Endodermal cell (in vitro differentiated cells): ENCODE data around the gene TNP2. TPM values are rescaled to one million over a fixed set of nuclear protein-coding genes. Genes with fewer than 3 reads are reported as not detected.
"Not testable (repeated sequence)": the region's sequence is repeated elsewhere in the genome, so short reads cannot be mapped to it uniquely, and the experiment has no call there.

Source experiments
- DNase-seq: peaks from one replicate; pipeline ENCODE4 v3.0.0-alpha.2; 2017
- H3K27ac ChIP-seq: 2 replicates; pipeline ENCODE4 v1.5.1; 2013; ENCODE audit warnings: mild to moderate bottlenecking, low read depth, low read length, moderate library complexity
- H3K27me3 ChIP-seq: 2 replicates; pipeline ENCODE4 v1.6.1; 2013; ENCODE audit warnings: mild to moderate bottlenecking, low read length, moderate library complexity; ENCODE audit not compliant: insufficient read depth, control insufficient read depth, poor library complexity, severe bottlenecking
- H3K36me3 ChIP-seq: 2 replicates; pipeline ENCODE4 v1.7.0; 2013; ENCODE audit warnings: mild to moderate bottlenecking, low read length, moderate library complexity; ENCODE audit not compliant: control insufficient read depth, insufficient read depth
- H3K4me1 ChIP-seq: one replicate; pipeline ENCODE4 v1.7.0; 2013; ENCODE audit warnings: low read length; ENCODE audit not compliant: control insufficient read depth, insufficient read depth
- H3K4me3 ChIP-seq: 2 replicates; pipeline ENCODE4 v1.5.1; 2013; ENCODE audit warnings: mild to moderate bottlenecking, low read length, moderate library complexity
- H3K9ac ChIP-seq: 2 replicates; pipeline ENCODE4 v1.6.1; 2013; ENCODE audit warnings: mild to moderate bottlenecking, low read length, moderate library complexity; ENCODE audit not compliant: poor library complexity, severe bottlenecking; ENCODE audit errors: extremely low read depth
- H3K9me3 ChIP-seq: 2 replicates; pipeline ENCODE4 v1.6.1; 2013; ENCODE audit warnings: mild to moderate bottlenecking, low read length, moderate library complexity; ENCODE audit not compliant: control insufficient read depth
- H3K27ac Mint-ChIP-seq: 2 replicates; pipeline ENCODE4 v1.8.0; 2020; ENCODE audit warnings: mixed read lengths
- H3K27me3 Mint-ChIP-seq: 2 replicates; pipeline ENCODE4 v1.8.0; 2021; ENCODE audit warnings: mild to moderate bottlenecking, mixed read lengths; ENCODE audit not compliant: insufficient read depth
- H3K36me3 Mint-ChIP-seq: 2 replicates; pipeline ENCODE4 v1.8.0; 2020; ENCODE audit warnings: low read depth, mixed read lengths
- H3K4me1 Mint-ChIP-seq: 2 replicates; pipeline ENCODE4 v1.8.0; 2020; ENCODE audit warnings: mixed read lengths
- H3K4me3 Mint-ChIP-seq: 2 replicates; pipeline ENCODE4 v1.8.0; 2020; ENCODE audit warnings: mild to moderate bottlenecking, moderate library complexity, mixed read lengths
- H3K9me3 Mint-ChIP-seq: 2 replicates; pipeline ENCODE4 v1.8.0; 2020; ENCODE audit warnings: mild to moderate bottlenecking, mixed read lengths
- WGBS, 2 experiments: methylation state at CpG; one replicate each; pipeline versions ENCODE4 v1.1.5 to v1.1.7; 2013; ENCODE audit warnings: missing lambda C conversion rate in 2 of 2, mixed read lengths in 1 of 2; ENCODE audit not compliant: insufficient coverage in 1 of 2, insufficient read length in 1 of 2; 5-methylcytosine and 5-hydroxymethylcytosine counted together
- total RNA-seq, 2 donors: library from RNA; stranded (reverse); fragmentation: NEBNext Ultra II Directional in 1 of 2; extraction: Animal tissue kit (Norgen Biotek cat#: 25700) in 1 of 2; gene quantifications; 2 replicates in 1 of 2; 3 replicates in 1 of 2; pipeline ENCODE4 v1.2.1, GENCODE V29; 2021
- TF ChIP-seq, protein P1 (sequence below): fragments of 200-600 bp; sonication (generic); conservative IDR thresholded peaks from 2 replicates; pipeline ENCODE4 v1.5.0; 2021; ENCODE audit warnings: antibody characterized with exemption, mild to moderate bottlenecking

Gene TNP2
- total RNA-seq, 2 donors from 2014 or later = not detected

DNA sequence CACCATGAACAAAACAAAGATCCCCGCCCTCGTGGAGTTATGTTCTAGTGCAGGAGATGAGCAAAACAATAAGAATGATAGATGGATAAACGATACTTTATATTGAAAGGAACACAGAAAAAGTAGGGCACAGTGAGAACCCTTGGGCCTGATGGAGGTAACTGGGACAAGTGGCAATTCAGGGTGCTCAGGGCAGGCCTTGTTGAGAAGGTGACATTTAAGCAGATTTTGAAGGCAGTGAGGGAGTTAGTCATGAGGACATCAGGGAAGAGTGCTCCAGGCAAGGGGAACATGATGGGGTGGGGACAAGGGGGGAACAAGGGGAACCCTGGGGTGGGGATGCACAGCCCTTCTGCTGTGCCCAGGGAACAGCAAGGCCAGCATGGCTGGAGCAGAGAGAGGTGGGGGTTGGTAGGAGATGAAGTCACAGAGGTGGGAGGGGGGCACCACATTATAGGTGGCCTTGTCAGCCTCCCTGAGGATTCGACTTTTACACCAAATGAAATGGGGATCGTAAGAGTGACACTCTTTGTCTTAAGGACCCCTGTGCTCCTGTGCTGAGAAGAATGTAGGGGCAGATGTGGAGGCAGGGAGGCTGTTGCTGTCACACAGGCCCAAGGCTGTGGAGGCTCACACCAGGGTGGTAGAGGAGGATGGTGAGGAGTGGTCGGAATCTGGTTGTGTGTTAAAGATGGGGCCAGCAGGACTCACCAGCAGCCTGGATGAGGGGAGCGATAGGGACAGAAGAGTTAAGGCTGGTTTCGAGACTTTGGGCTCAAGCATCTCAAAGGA is 21.2 kb upstream of the TNP2 start:
- Mint-ChIP-seq H3K4me3 (no peak overlapping the region), H3K27ac (no peak overlapping the region), H3K9me3 (no peaks in the 10 kb centered on the region)

DNA sequence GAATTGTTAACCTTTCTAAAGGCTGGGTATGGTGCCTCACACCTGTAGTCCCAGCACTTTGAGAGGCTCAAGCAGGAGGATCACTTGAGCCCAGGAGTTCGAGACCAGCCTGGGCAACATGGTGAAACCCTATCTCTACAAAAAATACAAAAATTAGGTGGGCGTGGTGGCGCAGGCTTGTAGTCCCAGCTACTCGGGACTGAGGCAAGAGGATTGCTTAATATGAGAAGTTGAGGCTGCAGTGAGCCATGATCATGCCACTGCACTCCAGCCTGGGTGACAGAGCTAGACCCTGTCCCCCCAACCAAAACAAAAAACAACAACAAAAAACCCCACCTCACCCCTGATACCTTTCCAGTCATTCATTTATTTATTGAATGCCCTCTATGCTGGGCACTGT is 20.6 kb upstream of the TNP2 start:
- not testable (repeated sequence) for H3K9me3 Mint-ChIP-seq, H3K4me1 ChIP-seq, H3K9me3 ChIP-seq, DNase-seq, H3K4me3 Mint-ChIP-seq, H3K27ac Mint-ChIP-seq, H3K4me3 ChIP-seq, H3K9ac ChIP-seq, H3K36me3 ChIP-seq, H3K36me3 Mint-ChIP-seq, H3K27ac ChIP-seq, H3K27me3 ChIP-seq, H3K27me3 Mint-ChIP-seq, H3K4me1 Mint-ChIP-seq
- WGBS, 2 experiments = 83 to 87% methylated on average over 1 to 4 of the region's 4 CpGs

More for the DNA sequence above, 21.2 kb upstream of the TNP2 start:
- Histone ChIP-seq H3K27ac (no peak overlapping the region), H3K36me3 (no peaks in the 10 kb centered on the region), H3K9ac (no peak overlapping the region), H3K4me1 (no peaks in the 10 kb centered on the region), H3K9me3 (no peaks in the 10 kb centered on the region), H3K27me3 (no peaks in the 10 kb centered on the region), H3K4me3 (no peak overlapping the region)
- Mint-ChIP-seq H3K4me1 (no peaks in the 10 kb centered on the region), H3K27me3 (no peaks in the 10 kb centered on the region), H3K36me3 (no peaks in the 10 kb centered on the region)
- TF ChIP-seq, protein P1, sequence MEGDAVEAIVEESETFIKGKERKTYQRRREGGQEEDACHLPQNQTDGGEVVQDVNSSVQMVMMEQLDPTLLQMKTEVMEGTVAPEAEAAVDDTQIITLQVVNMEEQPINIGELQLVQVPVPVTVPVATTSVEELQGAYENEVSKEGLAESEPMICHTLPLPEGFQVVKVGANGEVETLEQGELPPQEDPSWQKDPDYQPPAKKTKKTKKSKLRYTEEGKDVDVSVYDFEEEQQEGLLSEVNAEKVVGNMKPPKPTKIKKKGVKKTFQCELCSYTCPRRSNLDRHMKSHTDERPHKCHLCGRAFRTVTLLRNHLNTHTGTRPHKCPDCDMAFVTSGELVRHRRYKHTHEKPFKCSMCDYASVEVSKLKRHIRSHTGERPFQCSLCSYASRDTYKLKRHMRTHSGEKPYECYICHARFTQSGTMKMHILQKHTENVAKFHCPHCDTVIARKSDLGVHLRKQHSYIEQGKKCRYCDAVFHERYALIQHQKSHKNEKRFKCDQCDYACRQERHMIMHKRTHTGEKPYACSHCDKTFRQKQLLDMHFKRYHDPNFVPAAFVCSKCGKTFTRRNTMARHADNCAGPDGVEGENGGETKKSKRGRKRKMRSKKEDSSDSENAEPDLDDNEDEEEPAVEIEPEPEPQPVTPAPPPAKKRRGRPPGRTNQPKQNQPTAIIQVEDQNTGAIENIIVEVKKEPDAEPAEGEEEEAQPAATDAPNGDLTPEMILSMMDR = no peak
- DNase-seq = no peak
- WGBS, 2 experiments = 93 to 94% methylated on average over 5 to 8 of the region's 8 CpGs

DNA sequence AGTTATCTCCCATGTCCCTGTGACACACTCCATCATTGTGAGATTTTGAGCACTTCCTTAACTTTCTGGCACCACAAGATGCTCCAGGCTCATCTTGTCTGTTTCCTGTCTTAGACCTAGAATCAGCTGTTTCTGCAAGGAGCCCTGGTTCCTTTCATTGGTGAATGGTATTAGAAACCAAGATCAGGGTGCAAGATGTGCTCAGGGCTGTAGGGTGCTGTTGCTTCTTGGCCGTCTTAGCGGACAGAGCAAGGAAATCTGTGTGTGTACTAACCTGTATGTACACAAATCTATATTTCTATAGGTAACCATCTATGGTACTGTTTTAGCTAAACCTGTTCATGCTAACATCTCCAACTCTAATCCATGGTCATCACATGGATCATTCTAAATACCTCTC is 20.1 kb upstream of the TNP2 start:
- no peak for DNase-seq
- H3K27ac Mint-ChIP-seq = no peak overlapping the region
- no peaks in the 10 kb centered on the region for H3K9me3 ChIP-seq
- TF ChIP-seq, protein P1 = no peak
- H3K9ac ChIP-seq = no peak overlapping the region
- H3K36me3 ChIP-seq = no peaks in the 10 kb centered on the region
- H3K27ac ChIP-seq = no peak overlapping the region
- no peaks in the 10 kb centered on the region for H3K27me3 Mint-ChIP-seq
- H3K36me3 Mint-ChIP-seq = no peaks in the 10 kb centered on the region
- H3K4me1 ChIP-seq = no peaks in the 10 kb centered on the region
- no peaks in the 10 kb centered on the region for H3K27me3 ChIP-seq
- no peaks in the 10 kb centered on the region for H3K9me3 Mint-ChIP-seq
- no peaks in the 10 kb centered on the region for H3K4me1 Mint-ChIP-seq
- 100% methylated on average over 2 of the region's 2 CpGs; no CpG with 5 or more reads in 1 of the 2 experiments for WGBS, 2 experiments
- no peak overlapping the region for H3K4me3 ChIP-seq
- H3K4me3 Mint-ChIP-seq = no peak overlapping the region
